ENCODE measurements around the gene FAM118B. TPM values are rescaled to one million over a fixed set of nuclear protein-coding genes. Genes with fewer than 3 reads are reported as not detected.

FAM118B gene
- total RNA-seq, 1 donor from 2014 or later = 25.9 TPM

- TF ChIP-seq, protein P1, sequence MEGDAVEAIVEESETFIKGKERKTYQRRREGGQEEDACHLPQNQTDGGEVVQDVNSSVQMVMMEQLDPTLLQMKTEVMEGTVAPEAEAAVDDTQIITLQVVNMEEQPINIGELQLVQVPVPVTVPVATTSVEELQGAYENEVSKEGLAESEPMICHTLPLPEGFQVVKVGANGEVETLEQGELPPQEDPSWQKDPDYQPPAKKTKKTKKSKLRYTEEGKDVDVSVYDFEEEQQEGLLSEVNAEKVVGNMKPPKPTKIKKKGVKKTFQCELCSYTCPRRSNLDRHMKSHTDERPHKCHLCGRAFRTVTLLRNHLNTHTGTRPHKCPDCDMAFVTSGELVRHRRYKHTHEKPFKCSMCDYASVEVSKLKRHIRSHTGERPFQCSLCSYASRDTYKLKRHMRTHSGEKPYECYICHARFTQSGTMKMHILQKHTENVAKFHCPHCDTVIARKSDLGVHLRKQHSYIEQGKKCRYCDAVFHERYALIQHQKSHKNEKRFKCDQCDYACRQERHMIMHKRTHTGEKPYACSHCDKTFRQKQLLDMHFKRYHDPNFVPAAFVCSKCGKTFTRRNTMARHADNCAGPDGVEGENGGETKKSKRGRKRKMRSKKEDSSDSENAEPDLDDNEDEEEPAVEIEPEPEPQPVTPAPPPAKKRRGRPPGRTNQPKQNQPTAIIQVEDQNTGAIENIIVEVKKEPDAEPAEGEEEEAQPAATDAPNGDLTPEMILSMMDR (IDR thresholded peaks at IDR 0.05) = no peak
- no peak for DNase-seq (ENCODE audit: low spot score)
- no peaks in the 10 kb centered on the region for H3K27me3 Mint-ChIP-seq (ENCODE audit: low read depth)
- H3K36me3 Mint-ChIP-seq (ENCODE audit: low read depth) = peaks cover 5% of the 10 kb centered on the region
- no peak overlapping the region for H3K27ac Mint-ChIP-seq (ENCODE audit: unreplicated experiment)
- H3K9me3 Mint-ChIP-seq (ENCODE audit: low read depth) = no peaks in the 10 kb centered on the region
- H3K4me3 Mint-ChIP-seq (ENCODE audit: unreplicated experiment) = no peak overlapping the region
- no peaks in the 10 kb centered on the region for H3K4me1 Mint-ChIP-seq (ENCODE audit: low read depth)
These were observed 25.4 kb upstream of the FAM118B start for GRCh38 chr11:126186025-126186698.

GRCh38 chr11:126186708-126187529 lies 24.7 kb upstream of the FAM118B start:
- no peak for DNase-seq (ENCODE audit: low spot score)
- H3K27ac Mint-ChIP-seq (ENCODE audit: unreplicated experiment) = no peak overlapping the region
- peaks cover 6% of the 10 kb centered on the region for H3K36me3 Mint-ChIP-seq (ENCODE audit: low read depth)
- H3K4me1 Mint-ChIP-seq (ENCODE audit: low read depth) = no peaks in the 10 kb centered on the region
- H3K27me3 Mint-ChIP-seq (ENCODE audit: low read depth) = no peaks in the 10 kb centered on the region
- no peak overlapping the region for H3K4me3 Mint-ChIP-seq (ENCODE audit: unreplicated experiment)
- TF ChIP-seq, protein P1 (IDR thresholded peaks at IDR 0.05) = peak; percentile 69
- no peaks in the 10 kb centered on the region for H3K9me3 Mint-ChIP-seq (ENCODE audit: low read depth)

DNA sequence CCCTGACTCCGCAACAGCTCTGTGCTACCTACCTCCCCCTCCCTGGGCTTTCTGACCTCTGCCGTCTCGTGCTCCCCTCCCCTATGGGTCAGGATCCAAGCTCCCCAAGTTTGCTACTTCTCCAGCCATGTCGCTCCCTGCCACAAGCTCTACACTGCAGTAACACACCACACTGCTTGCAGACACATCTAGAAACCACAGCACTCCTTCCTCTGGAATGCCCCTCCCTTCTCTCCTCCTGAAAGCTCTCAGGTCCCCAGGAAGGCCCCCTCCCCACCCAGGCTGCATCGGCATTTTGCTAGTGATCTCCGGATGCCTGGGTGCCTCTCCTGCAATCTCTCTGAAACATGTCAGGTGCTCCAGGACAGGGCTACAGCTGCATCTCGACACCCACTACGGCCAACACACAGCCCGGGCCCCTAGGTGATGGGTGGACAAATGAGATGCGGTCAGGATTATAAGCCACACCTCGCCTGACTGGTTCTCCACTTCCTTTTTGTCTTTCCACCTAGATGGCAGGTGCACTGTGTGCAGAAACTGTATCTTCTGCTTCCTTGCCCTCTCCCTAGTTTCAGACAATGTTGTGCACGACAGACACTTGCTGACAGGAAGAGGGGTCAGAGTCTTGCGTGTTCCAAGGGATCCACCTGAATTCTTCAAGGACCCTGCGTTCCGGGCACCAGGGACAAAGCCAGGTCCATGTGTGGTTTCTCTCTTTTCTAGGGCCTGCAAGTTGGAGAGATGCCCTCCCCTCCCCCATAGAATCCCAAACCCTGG lies 23.1 kb upstream of the FAM118B start:
- Mint-ChIP-seq H3K36me3 (ENCODE audit: low read depth) (peaks cover 7% of the 10 kb centered on the region), H3K4me3 (ENCODE audit: unreplicated experiment) (no peak overlapping the region), H3K27me3 (ENCODE audit: low read depth) (no peaks in the 10 kb centered on the region), H3K4me1 (ENCODE audit: low read depth) (no peaks in the 10 kb centered on the region), H3K9me3 (ENCODE audit: low read depth) (no peaks in the 10 kb centered on the region), H3K27ac (ENCODE audit: unreplicated experiment) (no peak overlapping the region)
- no peak for DNase-seq (ENCODE audit: low spot score)
- TF ChIP-seq, protein P1 (IDR thresholded peaks at IDR 0.05) = no peak

GRCh38 chr11:126189109-126189929 lies 22.3 kb upstream of the FAM118B start:
- DNase-seq (ENCODE audit: low spot score) = no peak

More at GRCh38 chr11:126189109-126189929, 22.3 kb upstream of the FAM118B start:
- Mint-ChIP-seq H3K27ac (ENCODE audit: unreplicated experiment) (no peak overlapping the region), H3K27me3 (ENCODE audit: low read depth) (no peaks in the 10 kb centered on the region), H3K9me3 (ENCODE audit: low read depth) (no peaks in the 10 kb centered on the region), H3K36me3 (ENCODE audit: low read depth) (peaks cover 7% of the 10 kb centered on the region), H3K4me3 (ENCODE audit: unreplicated experiment) (no peak overlapping the region), H3K4me1 (ENCODE audit: low read depth) (no peaks in the 10 kb centered on the region)
- TF ChIP-seq, protein P1 (IDR thresholded peaks at IDR 0.05) = no peak

All from chondrocyte (in vitro differentiated cells).